ENCODE results near the gene OPCML.

DNA sequence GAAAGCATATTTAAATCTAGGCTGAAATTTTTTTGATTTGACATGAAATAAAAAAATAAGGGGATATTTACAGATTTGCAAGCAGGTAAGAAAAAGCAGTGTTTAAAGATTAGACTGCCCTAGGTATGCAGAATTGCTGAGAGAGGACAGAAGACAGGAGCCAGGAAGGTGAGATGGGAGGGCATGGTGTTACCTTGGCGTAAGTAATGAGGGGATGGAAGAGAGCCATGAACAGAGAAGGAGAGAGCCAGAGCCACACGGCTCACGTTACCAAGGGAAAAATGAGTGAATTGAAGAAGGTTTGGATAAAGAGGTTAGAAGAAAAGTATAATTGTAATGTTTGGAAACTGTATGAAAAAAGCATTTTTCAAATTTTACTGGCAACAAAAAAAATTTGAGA is 904.3 kb downstream of the OPCML start:
- TF ChIP-seq POLR2A (IDR thresholded peaks at IDR 0.05): no peak
- TF ChIP-seq, protein P1, sequence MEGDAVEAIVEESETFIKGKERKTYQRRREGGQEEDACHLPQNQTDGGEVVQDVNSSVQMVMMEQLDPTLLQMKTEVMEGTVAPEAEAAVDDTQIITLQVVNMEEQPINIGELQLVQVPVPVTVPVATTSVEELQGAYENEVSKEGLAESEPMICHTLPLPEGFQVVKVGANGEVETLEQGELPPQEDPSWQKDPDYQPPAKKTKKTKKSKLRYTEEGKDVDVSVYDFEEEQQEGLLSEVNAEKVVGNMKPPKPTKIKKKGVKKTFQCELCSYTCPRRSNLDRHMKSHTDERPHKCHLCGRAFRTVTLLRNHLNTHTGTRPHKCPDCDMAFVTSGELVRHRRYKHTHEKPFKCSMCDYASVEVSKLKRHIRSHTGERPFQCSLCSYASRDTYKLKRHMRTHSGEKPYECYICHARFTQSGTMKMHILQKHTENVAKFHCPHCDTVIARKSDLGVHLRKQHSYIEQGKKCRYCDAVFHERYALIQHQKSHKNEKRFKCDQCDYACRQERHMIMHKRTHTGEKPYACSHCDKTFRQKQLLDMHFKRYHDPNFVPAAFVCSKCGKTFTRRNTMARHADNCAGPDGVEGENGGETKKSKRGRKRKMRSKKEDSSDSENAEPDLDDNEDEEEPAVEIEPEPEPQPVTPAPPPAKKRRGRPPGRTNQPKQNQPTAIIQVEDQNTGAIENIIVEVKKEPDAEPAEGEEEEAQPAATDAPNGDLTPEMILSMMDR (IDR thresholded peaks at IDR 0.05): no peak
